D721Med (cell line): ENCODE data around the gene MT1HL1.

Experiments
- DNase-seq: peaks from one replicate; pipeline ENCODE4 v3.0.0; 2011; ENCODE audit warnings: low spot score; ENCODE audit not compliant: insufficient read length
- FAIRE-seq: peaks from 2 replicates; lab custom pipeline; 2011; peaks lifted over from hg19 to GRCh38; lab: Jason Lieb, UNC
- CTCF ChIP-seq: IDR thresholded peaks from 2 replicates; pipeline ENCODE4 v1.5.1; 2012; ENCODE audit warnings: mild to moderate bottlenecking, control low read depth; ENCODE audit not compliant: insufficient read depth; ENCODE audit errors: missing control alignments

MT1HL1 gene

DNA sequence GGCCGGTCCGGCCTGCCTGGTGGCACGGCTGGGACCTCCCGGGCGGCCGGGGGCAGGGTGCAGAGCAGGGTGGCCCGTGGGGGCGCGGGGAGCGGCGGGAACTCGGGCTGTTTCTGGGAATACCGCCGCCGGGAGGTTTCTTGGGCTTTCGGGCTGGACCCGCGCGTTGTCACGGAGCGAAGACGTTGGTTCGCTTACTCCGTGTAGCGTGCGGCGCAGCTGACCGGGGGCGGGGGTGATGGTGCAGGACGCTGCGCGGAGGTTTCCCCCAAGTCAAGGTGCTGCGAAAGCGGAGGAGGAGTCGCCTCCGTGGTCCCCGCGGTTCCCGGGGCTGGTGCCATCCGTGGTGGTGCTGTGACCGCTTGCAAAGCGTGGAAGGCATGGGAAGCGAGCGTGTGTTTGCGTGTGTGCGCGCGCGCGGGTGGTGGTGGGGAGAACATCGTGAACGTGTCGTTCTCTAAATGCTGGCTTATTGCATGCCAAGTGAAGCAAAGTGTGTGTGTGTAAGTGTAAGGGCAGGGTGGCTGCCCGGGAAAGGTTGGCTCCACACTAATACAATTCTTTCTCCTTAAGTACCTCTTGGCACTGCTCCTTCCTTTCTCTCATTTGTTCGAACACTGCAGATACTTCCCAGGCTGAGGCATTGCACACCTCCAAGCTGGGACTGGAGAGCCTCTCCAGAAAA, 38.8 kb upstream of the MT1HL1 start:
- TF ChIP-seq CTCF = no peak
- no peak for DNase-seq
- FAIRE-seq = no peak

DNA sequence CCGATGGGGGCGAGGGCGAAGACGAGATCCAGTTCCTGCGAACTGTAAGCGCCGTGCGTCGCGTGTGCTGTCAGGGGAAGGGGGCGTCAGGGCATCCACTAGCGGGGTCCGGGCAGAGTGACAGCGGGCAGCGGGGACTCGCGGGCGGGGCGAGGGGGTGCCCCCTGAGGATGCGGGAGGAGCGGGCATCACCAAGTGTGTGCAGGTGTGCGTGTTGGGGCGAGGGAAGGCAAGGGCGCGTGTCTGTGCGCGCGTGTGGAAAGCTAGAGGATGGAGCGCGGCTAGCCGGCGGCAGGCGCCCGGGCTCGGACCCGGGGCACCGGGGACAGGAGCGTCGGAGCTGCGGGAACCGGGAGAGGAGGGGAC, 38.3 kb upstream of the MT1HL1 start:
- no peak for DNase-seq
- TF ChIP-seq CTCF = no peak
- no peak for FAIRE-seq

- DNase-seq = peak; percentile 57
- FAIRE-seq = no peak
- peak; percentile 67 for TF ChIP-seq CTCF
Observed at GRCh38 chr1:237041795-237042525, 37.7 kb upstream of the MT1HL1 start, which contains the start of gene RYR2. Gene RYR2, plus strand, starts transcription at chr1:237042184. Its CDS starts 338 bp downstream, at chr1:237042522.

DNA sequence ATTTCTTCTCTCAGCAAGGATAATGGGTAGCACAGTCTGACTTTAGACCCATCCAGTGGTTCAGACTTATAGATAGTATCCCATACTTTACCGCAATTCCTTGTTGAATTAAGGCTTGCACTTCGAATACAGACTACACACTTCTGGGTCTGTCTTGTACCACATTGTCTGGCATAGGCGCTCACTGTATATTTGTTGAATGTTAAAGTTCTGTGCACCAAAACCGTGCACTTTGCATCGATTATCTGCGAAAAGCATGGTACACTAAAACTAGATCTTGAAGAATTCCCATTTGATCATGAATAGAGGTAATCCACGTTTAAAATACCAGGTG, 37.2 kb upstream of the MT1HL1 start:
- no peak for DNase-seq
- FAIRE-seq = peak; percentile 51
- TF ChIP-seq CTCF = no peak

- no peak for TF ChIP-seq CTCF
- peak; percentile 11 for FAIRE-seq
- no peak for DNase-seq
Observed at GRCh38 chr1:237040823-237041222, 36.6 kb upstream of the MT1HL1 start.

DNA sequence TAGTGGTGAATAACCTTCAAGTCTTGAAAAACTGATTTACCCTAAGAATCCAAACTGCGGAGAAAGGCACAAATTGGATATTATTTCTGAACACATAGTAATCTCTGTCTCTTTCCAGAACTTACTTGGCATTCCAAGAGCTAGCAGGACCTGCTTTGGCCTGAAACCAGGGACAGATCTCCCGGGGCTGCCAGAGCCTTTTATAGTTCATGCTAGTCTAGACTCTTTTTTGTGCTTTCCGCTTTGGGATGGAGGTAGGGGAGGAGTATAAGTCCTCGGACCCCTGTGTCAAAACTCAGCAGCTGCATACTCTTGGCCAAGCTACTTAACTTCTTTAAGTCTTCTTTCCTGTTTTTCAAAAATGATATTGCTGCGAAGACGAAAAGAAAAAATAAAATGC, 34.0 kb upstream of the MT1HL1 start:
- TF ChIP-seq CTCF = no peak
- no peak for DNase-seq
- FAIRE-seq = no peak

GRCh38 chr1:237035759-237036158, 31.5 kb upstream of the MT1HL1 start:
- TF ChIP-seq CTCF = no peak
- no peak for DNase-seq
- no peak for FAIRE-seq
